MM.1S (cell line): Measurements from ENCODE around the gene SNX8.
"Not testable (repeated sequence)": the region's sequence is repeated elsewhere in the genome, so short reads cannot be mapped to it uniquely, and the experiment has no call there.

Experiments
- DNase-seq: peaks from one replicate; pipeline ENCODE4 v3.0.0-alpha.2; 2015
- H2AFZ ChIP-seq: fragments of 300-600 bp; sonication (generic); 2 replicates; pipeline ENCODE4 v1.6.0; 2016; ENCODE audit warnings: antibody characterized with exemption, low read length
- H3F3A ChIP-seq: fragments of 300-600 bp; sonication (generic); 2 replicates; pipeline ENCODE4 v1.6.1; 2016; ENCODE audit warnings: mild to moderate bottlenecking, antibody characterized with exemption, low read length, moderate library complexity, mixed read lengths; ENCODE audit not compliant: insufficient read depth
- H3K27ac ChIP-seq: fragments of 300-600 bp; sonication (generic); 2 replicates; pipeline ENCODE4 v1.5.1; 2016; ENCODE audit warnings: mild to moderate bottlenecking, low read length
- H3K27me3 ChIP-seq: fragments of 300-600 bp; sonication (generic); replicated peaks from 2 replicates; pipeline ENCODE4 v1.6.0; 2016; ENCODE audit warnings: low read length; ENCODE audit not compliant: insufficient read depth
- H3K36me3 ChIP-seq: fragments of 300-600 bp; sonication (generic); replicated peaks from 2 replicates; pipeline ENCODE4 v1.6.1; 2016; ENCODE audit warnings: mild to moderate bottlenecking, low read length, mixed read lengths; ENCODE audit not compliant: insufficient read depth
- H3K4me1 ChIP-seq: fragments of 300-600 bp; sonication (generic); 2 replicates; pipeline ENCODE4 v1.6.1; 2016; ENCODE audit warnings: low read length, mixed read lengths
- H3K4me2 ChIP-seq: fragments of 300-600 bp; sonication (generic); 2 replicates; pipeline ENCODE4 v1.6.0; 2016; ENCODE audit warnings: low read depth, low read length
- H3K4me3 ChIP-seq: fragments of 300-600 bp; sonication (generic); 2 replicates; pipeline ENCODE4 v1.5.1; 2016; ENCODE audit warnings: low read length, mixed read lengths
- H3K79me2 ChIP-seq: fragments of 300-600 bp; sonication (generic); 2 replicates; pipeline ENCODE4 v1.6.1; 2016; ENCODE audit warnings: mixed run types, low read length, mixed read lengths
- H3K9ac ChIP-seq: fragments of 300-600 bp; sonication (generic); 2 replicates; pipeline ENCODE4 v1.6.1; 2016; ENCODE audit warnings: low read length, mixed read lengths
- H3K9me2 ChIP-seq: fragments of 300-600 bp; sonication (generic); replicated peaks from 2 replicates; pipeline ENCODE4 v1.6.1; 2016; ENCODE audit warnings: mild to moderate bottlenecking, low read length, mixed read lengths; ENCODE audit not compliant: insufficient read depth
- H3K9me3 ChIP-seq: fragments of 300-600 bp; sonication (generic); replicated peaks from 2 replicates; pipeline ENCODE4 v1.6.1; 2016; ENCODE audit warnings: mild to moderate bottlenecking, low read length, mixed read lengths; ENCODE audit not compliant: insufficient read depth
- H4K20me1 ChIP-seq: fragments of 300-600 bp; sonication (generic); 2 replicates; pipeline ENCODE4 v1.6.1; 2016; ENCODE audit warnings: mild to moderate bottlenecking, low read length, moderate library complexity, mixed read lengths; ENCODE audit not compliant: insufficient read depth
- CTCF ChIP-seq: fragments of 300-600 bp; sonication (generic); IDR thresholded peaks from 2 replicates; pipeline ENCODE4 v1.5.1; 2016; ENCODE audit warnings: antibody characterized with exemption, low read length, mixed read lengths
- EZH2 ChIP-seq: fragments of 300-600 bp; sonication (generic); optimal IDR thresholded peaks from 2 replicates; pipeline ENCODE3; 2017; ENCODE audit warnings: low read depth, mild to moderate bottlenecking, antibody characterized with exemption, low read length, mixed read lengths
- EZH2phosphoT487 ChIP-seq: fragments of 300-600 bp; sonication (generic); IDR thresholded peaks from 2 replicates; pipeline ENCODE4 v1.6.1; 2018; ENCODE audit warnings: antibody characterized with exemption, low read length

The SNX8 gene

GRCh38 chr7:2306688-2307087 lies 7.6 kb downstream of the SNX8 start:
- Histone ChIP-seq H3K9ac (no peak overlapping the region), H2AFZ (no peak overlapping the region)
- TF ChIP-seq CTCF = no peak
- no peak for TF ChIP-seq EZH2
- TF ChIP-seq EZH2phosphoT487 = no peak

GRCh38 chr7:2305258-2305657 lies 9.0 kb downstream of the SNX8 start:
- H3K27ac ChIP-seq, H3K9me3 ChIP-seq, H3K27me3 ChIP-seq, H3K4me3 ChIP-seq, H3F3A ChIP-seq, H3K4me1 ChIP-seq, H3K9me2 ChIP-seq, H4K20me1 ChIP-seq, H3K4me2 ChIP-seq, H2AFZ ChIP-seq, H3K9ac ChIP-seq, DNase-seq, H3K36me3 ChIP-seq: not testable (repeated sequence)
- peaks cover 16% of the 10 kb centered on the region for H3K79me2 ChIP-seq

More at GRCh38 chr7:2306688-2307087, 7.6 kb downstream of the SNX8 start:
- H3K9me2 ChIP-seq = no peaks in the 10 kb centered on the region
- H3K4me2 ChIP-seq = no peak overlapping the region
- peaks cover 14% of the 10 kb centered on the region for H3K79me2 ChIP-seq
- no peaks in the 10 kb centered on the region for H4K20me1 ChIP-seq
- no peaks in the 10 kb centered on the region for H3F3A ChIP-seq
- H3K4me1 ChIP-seq = no peaks in the 10 kb centered on the region
- no peaks in the 10 kb centered on the region for H3K27me3 ChIP-seq
- H3K36me3 ChIP-seq = no peaks in the 10 kb centered on the region
- no peak for DNase-seq
- no peak overlapping the region for H3K4me3 ChIP-seq
- no peaks in the 10 kb centered on the region for H3K9me3 ChIP-seq
- no peak overlapping the region for H3K27ac ChIP-seq

GRCh38 chr7:2303520-2303919 lies 10.7 kb downstream of the SNX8 start:
- not testable (repeated sequence) for H3F3A ChIP-seq, H4K20me1 ChIP-seq, H3K27ac ChIP-seq, DNase-seq, H3K4me1 ChIP-seq, H3K9me3 ChIP-seq, H2AFZ ChIP-seq, H3K4me3 ChIP-seq, H3K9ac ChIP-seq, H3K36me3 ChIP-seq, H3K27me3 ChIP-seq, H3K4me2 ChIP-seq, H3K9me2 ChIP-seq
- peaks cover 14% of the 10 kb centered on the region for H3K79me2 ChIP-seq

GRCh38 chr7:2302743-2303397 lies 11.4 kb downstream of the SNX8 start:
- peaks cover 14% of the 10 kb centered on the region for H3K79me2 ChIP-seq

GRCh38 chr7:2301511-2301863 lies 12.8 kb downstream of the SNX8 start:
- no peaks in the 10 kb centered on the region for H3F3A ChIP-seq
- H2AFZ ChIP-seq = no peak overlapping the region
- no peaks in the 10 kb centered on the region for H3K27me3 ChIP-seq
- H4K20me1 ChIP-seq = no peaks in the 10 kb centered on the region
- H3K9me3 ChIP-seq = no peaks in the 10 kb centered on the region
- H3K4me3 ChIP-seq = no peak overlapping the region
- TF ChIP-seq EZH2phosphoT487 = no peak
- H3K79me2 ChIP-seq = peaks cover 14% of the 10 kb centered on the region; the same call in 1 of the 2 replicates
- no peaks in the 10 kb centered on the region for H3K36me3 ChIP-seq
- H3K4me1 ChIP-seq = no peaks in the 10 kb centered on the region
- no peak overlapping the region for H3K27ac ChIP-seq
- H3K9ac ChIP-seq = no peak overlapping the region
- DNase-seq = no peak
- H3K9me2 ChIP-seq = no peaks in the 10 kb centered on the region
- no peak overlapping the region for H3K4me2 ChIP-seq

More at GRCh38 chr7:2302743-2303397, 11.4 kb downstream of the SNX8 start:
- not testable (repeated sequence) for H3K36me3 ChIP-seq, H2AFZ ChIP-seq, H3K9ac ChIP-seq, H4K20me1 ChIP-seq, H3K4me3 ChIP-seq, H3K27me3 ChIP-seq, H3K9me2 ChIP-seq, H3F3A ChIP-seq, H3K9me3 ChIP-seq, H3K27ac ChIP-seq, DNase-seq, H3K4me1 ChIP-seq, H3K4me2 ChIP-seq
